Type B pancreatic cell (in vitro differentiated cells): ENCODE results near the gene EPS15. TPM values are rescaled to one million over a fixed set of nuclear protein-coding genes. Genes with fewer than 3 reads are reported as not detected.

ENCODE experiments used
- DNase-seq: peaks from one replicate; pipeline ENCODE4 v3.0.0; 2021; ENCODE audit warnings: mixed read lengths; ENCODE audit not compliant: unreplicated experiment; ENCODE audit errors: extremely low spot score
- H3K27ac Mint-ChIP-seq: 2 replicates; pipeline ENCODE4 v1.8.0; 2021; ENCODE audit warnings: mild to moderate bottlenecking, mixed read lengths
- H3K27me3 Mint-ChIP-seq: 2 replicates; pipeline ENCODE4 v1.8.0; 2021; ENCODE audit warnings: mixed read lengths
- H3K36me3 Mint-ChIP-seq: 2 replicates; pipeline ENCODE4 v1.8.0; 2021; ENCODE audit warnings: mixed read lengths
- H3K4me1 Mint-ChIP-seq: one replicate; pipeline ENCODE4 v1.8.0; 2021; ENCODE audit warnings: mixed read lengths; ENCODE audit not compliant: unreplicated experiment
- H3K4me3 Mint-ChIP-seq: 2 replicates; pipeline ENCODE4 v1.8.0; 2021; ENCODE audit warnings: mild to moderate bottlenecking, mixed read lengths
- H3K9me3 Mint-ChIP-seq: 2 replicates; pipeline ENCODE4 v1.8.0; 2021; ENCODE audit warnings: mixed read lengths
- total RNA-seq: library from RNA; stranded (reverse); gene quantifications from 2 replicates; pipeline ENCODE4 v1.2.1, GENCODE V29; 2021; ENCODE audit warnings: low replicate concordance
- TF ChIP-seq, protein P1 (sequence below): fragments of 200-600 bp; sonication (generic); conservative IDR thresholded peaks from 2 replicates; pipeline ENCODE4 v1.5.0; 2021; ENCODE audit warnings: antibody characterized with exemption, mild to moderate bottlenecking

The EPS15 gene
- total RNA-seq, 1 donor from 2014 or later, result 49.4 TPM

DNA sequence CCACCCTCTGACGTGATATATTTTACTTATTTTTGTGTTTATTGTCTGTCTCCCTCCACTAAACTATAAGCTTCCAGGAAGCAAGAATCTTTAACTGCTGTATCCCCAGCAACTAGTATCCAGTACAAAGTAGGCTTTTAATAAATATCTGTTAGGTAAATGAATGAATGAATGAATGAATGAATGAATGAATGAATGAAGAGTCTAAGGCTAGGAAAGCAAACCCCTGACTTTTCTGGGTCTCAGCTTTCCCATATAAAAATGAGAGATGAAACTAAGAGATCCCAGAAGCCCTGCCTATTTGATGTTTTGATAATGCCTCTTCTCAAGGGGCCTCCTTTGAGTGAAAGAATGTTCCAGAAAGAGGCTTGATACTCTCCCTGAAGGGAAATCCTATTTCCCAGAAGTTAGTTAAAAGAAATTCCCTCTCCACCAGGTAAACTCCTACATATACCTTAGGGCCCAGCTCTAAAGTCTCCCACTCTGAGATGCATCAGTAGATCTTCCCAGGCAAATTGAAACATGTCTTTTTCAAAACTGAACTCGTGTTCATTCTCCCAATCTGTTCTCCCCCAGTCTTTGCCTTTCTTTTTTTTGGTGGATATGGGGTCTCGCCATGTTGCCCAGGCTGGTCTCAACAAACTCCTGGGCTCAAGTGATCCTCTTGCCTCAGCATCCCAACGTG lies 196.5 kb downstream of the EPS15 start:
- H3K27me3 Mint-ChIP-seq, result peaks cover 3% of the 10 kb centered on the region
- no peak overlapping the region for H3K27ac Mint-ChIP-seq
- no peaks in the 10 kb centered on the region for H3K4me1 Mint-ChIP-seq
- TF ChIP-seq, protein P1, sequence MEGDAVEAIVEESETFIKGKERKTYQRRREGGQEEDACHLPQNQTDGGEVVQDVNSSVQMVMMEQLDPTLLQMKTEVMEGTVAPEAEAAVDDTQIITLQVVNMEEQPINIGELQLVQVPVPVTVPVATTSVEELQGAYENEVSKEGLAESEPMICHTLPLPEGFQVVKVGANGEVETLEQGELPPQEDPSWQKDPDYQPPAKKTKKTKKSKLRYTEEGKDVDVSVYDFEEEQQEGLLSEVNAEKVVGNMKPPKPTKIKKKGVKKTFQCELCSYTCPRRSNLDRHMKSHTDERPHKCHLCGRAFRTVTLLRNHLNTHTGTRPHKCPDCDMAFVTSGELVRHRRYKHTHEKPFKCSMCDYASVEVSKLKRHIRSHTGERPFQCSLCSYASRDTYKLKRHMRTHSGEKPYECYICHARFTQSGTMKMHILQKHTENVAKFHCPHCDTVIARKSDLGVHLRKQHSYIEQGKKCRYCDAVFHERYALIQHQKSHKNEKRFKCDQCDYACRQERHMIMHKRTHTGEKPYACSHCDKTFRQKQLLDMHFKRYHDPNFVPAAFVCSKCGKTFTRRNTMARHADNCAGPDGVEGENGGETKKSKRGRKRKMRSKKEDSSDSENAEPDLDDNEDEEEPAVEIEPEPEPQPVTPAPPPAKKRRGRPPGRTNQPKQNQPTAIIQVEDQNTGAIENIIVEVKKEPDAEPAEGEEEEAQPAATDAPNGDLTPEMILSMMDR, result no peak
- H3K4me3 Mint-ChIP-seq, result no peak overlapping the region
- no peaks in the 10 kb centered on the region for H3K36me3 Mint-ChIP-seq
- no peak for DNase-seq
- H3K9me3 Mint-ChIP-seq, result no peaks in the 10 kb centered on the region

DNA sequence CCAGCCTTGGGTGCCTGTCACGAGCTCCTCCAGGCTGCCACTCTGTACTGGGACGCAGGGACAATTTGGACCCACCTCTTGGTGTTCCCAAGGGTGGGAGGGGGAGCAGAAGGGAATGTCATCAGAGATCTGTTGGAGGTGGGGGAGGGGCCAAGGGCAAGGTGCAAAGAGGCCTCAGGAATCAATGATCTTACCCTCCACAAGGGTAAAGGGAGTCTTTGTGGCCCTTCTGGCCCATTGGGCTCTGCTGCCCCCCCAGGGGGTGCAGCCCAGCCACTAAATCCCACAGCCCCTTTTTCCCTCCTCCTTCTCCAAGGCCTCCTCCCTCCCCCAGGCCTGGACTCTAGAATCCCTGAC lies 197.2 kb downstream of the EPS15 start:
- Mint-ChIP-seq H3K27ac (no peak overlapping the region), H3K4me3 (no peak overlapping the region), H3K4me1 (peaks cover 1% of the 10 kb centered on the region), H3K36me3 (no peaks in the 10 kb centered on the region), H3K9me3 (no peaks in the 10 kb centered on the region), H3K27me3 (peaks cover 3% of the 10 kb centered on the region)
- TF ChIP-seq, protein P1, result no peak
- DNase-seq, result no peak

DNA sequence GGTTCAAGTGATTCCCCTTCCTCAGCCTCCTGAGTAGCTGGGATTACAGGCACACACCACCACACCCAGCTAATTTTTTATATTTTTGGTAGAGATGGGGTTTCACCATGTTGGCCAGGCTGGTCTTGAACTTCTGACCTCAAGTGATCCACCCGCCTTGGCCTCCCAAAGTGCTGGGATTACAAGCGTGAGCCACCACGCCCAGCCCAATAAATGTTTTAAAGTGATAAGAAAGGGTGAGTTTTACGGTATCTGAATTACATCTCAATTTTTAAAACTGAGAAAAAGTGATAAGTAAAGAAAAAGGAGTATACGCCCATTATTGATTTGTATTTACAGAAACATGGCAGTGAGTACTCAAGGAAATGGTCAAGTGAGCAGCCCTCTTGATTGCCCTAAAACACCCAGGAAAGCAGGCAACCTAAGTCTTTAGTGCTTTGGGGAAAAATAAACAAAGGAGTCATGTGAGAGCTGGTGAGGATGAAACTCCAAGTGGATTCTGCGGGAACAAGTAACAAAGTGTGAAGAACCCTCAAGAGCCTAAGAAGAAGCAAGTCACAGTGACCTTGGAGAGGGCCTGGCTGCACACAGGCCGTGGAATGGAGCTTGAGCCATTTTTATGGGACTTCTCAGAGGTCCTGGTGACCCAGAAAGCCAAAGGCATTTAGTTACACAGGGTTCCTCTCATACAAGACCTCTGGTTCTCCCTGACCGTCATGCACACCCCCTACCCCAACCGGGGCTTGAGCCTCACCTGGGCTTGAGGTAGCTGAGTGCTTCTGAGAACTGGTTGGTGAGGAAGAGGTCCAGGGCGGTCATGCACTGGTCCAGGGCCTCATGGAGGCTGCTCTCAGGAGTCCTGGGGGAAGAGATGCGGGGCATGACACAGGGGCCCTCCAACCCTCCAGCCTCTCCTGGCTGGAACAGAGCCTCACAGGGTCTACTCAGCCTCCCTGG lies 197.8 kb downstream of the EPS15 start:
- Mint-ChIP-seq H3K27ac (no peak overlapping the region), H3K9me3 (no peaks in the 10 kb centered on the region), H3K4me1 (peaks cover 8% of the 10 kb centered on the region), H3K4me3 (no peak overlapping the region), H3K27me3 (peaks cover 3% of the 10 kb centered on the region), H3K36me3 (no peaks in the 10 kb centered on the region)
- no peak for DNase-seq
- TF ChIP-seq, protein P1, result no peak

DNA sequence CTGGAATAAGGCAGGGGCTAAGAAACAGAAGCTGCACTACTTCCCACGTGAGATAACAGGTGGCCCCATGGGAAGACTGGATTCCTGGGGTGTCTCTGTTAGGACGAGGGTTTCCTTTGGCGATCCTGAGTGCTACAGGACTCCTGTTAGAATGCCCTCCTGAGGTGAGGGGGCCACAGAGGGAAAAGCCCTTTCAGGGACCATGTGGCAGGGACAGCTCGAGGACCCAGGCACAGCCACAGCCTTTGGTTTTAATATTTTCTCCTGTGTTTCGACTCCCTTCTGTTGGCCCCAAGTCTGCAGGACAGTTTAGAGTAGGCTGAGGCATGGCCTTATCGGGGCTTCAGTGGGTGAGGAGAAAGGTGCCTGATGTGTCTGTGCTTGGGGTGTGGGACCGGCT lies 201.3 kb downstream of the EPS15 start:
- H3K9me3 Mint-ChIP-seq, result no peaks in the 10 kb centered on the region
- no peak overlapping the region for H3K27ac Mint-ChIP-seq
- H3K4me1 Mint-ChIP-seq, result peaks cover 27% of the 10 kb centered on the region
- no peaks in the 10 kb centered on the region for H3K27me3 Mint-ChIP-seq
- no peak overlapping the region for H3K4me3 Mint-ChIP-seq
- no peaks in the 10 kb centered on the region for H3K36me3 Mint-ChIP-seq
- TF ChIP-seq, protein P1, result no peak
- DNase-seq, result no peak

DNA sequence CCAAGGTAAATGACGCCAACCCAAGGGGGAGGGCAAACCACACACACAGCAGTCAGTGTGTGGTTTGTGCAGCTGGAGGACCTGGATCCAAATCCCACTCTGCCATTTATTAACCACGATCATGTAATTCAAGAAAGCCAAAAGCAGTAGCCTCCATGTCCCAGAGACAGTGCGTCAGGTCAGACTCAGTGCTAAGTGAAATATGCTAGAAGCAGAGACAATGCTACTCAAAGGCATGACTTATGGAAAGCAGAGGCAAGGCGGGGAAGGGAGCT lies 202.3 kb downstream of the EPS15 start:
- Mint-ChIP-seq H3K36me3 (no peaks in the 10 kb centered on the region), H3K27me3 (no peaks in the 10 kb centered on the region), H3K27ac (no peak overlapping the region), H3K9me3 (no peaks in the 10 kb centered on the region), H3K4me1 (peaks cover 27% of the 10 kb centered on the region), H3K4me3 (no peak overlapping the region)
- TF ChIP-seq, protein P1, result no peak
- DNase-seq, result no peak
